Frontal cortex (tissue), 4 donors: ENCODE measurements around the gene MXD4. TPM values are rescaled to one million over a fixed set of nuclear protein-coding genes. Genes with fewer than 3 reads are reported as not detected.
"Not testable (repeated sequence)": the region's sequence is repeated elsewhere in the genome, so short reads cannot be mapped to it uniquely, and the experiment has no call there.

ENCODE experiments used
- DNase-seq, 2 donors: peaks; one replicate each; pipeline ENCODE4 v3.0.0; 2012; ENCODE audit warnings: low spot score in 2 of 2
- FAIRE-seq: peaks from 2 replicates; lab custom pipeline; 2012; peaks lifted over from hg19 to GRCh38; lab: Jason Lieb, UNC
- total RNA-seq: library from RNA; depleted of rRNA; stranded (reverse); fragments of >200 nt; gene quantifications from one replicate; pipeline ENCODE4 v1.2.3, GENCODE V29; 2014
- donor health status: control.
- donor health status: control.
- donor health status: control.

The MXD4 gene
- total RNA-seq, 1 donor from 2014 or later: 17.5 TPM

GRCh38 chr4:2277956-2278355 lies 16.0 kb upstream of the MXD4 start:
- FAIRE-seq: no peak
- no peak for DNase-seq

- DNase-seq (no peak), FAIRE-seq (no peak)
Measured at GRCh38 chr4:2276581-2277325, 14.8 kb upstream of the MXD4 start.

- DNase-seq (no peak), FAIRE-seq (no peak)
Measured at GRCh38 chr4:2275546-2276251, 13.8 kb upstream of the MXD4 start.

GRCh38 chr4:2275044-2275397 lies 13.1 kb upstream of the MXD4 start:
- DNase-seq, FAIRE-seq: not testable (repeated sequence)

- DNase-seq: no peak
Measured at GRCh38 chr4:2274320-2275043, 12.6 kb upstream of the MXD4 start.

GRCh38 chr4:2273657-2274319 lies 11.9 kb upstream of the MXD4 start:
- FAIRE-seq (no peak), DNase-seq (no peak)

More at GRCh38 chr4:2274320-2275043, 12.6 kb upstream of the MXD4 start:
- FAIRE-seq: no peak

GRCh38 chr4:2273221-2273620 lies 11.3 kb upstream of the MXD4 start:
- FAIRE-seq: no peak
- no peak for DNase-seq

GRCh38 chr4:2272828-2273120 lies 10.9 kb upstream of the MXD4 start:
- DNase-seq (no peak), FAIRE-seq (no peak)

GRCh38 chr4:2272026-2272827 lies 10.3 kb upstream of the MXD4 start:
- FAIRE-seq (no peak), DNase-seq (no peak)

GRCh38 chr4:2271279-2272025 lies 9.5 kb upstream of the MXD4 start:
- FAIRE-seq (no peak), DNase-seq (no peak)

- no peak for FAIRE-seq
- DNase-seq: no peak
Measured at GRCh38 chr4:2270341-2271165, 8.6 kb upstream of the MXD4 start.

GRCh38 chr4:2269618-2270163 lies 7.8 kb upstream of the MXD4 start:
- no peak for DNase-seq

GRCh38 chr4:2269206-2269531 lies 7.3 kb upstream of the MXD4 start:
- DNase-seq: no peak

More at GRCh38 chr4:2269618-2270163, 7.8 kb upstream of the MXD4 start:
- FAIRE-seq: no peak

GRCh38 chr4:2268357-2269205 lies 6.7 kb upstream of the MXD4 start:
- DNase-seq (no peak), FAIRE-seq (no peak)

More at GRCh38 chr4:2269206-2269531, 7.3 kb upstream of the MXD4 start:
- FAIRE-seq: no peak

GRCh38 chr4:2267841-2268240 lies 5.9 kb upstream of the MXD4 start:
- FAIRE-seq (no peak), DNase-seq (no peak)

GRCh38 chr4:2267320-2267811 lies 5.5 kb upstream of the MXD4 start:
- FAIRE-seq (no peak), DNase-seq (no peak)

- no peak for FAIRE-seq
- no peak for DNase-seq
Measured at GRCh38 chr4:2266821-2267220, 4.9 kb upstream of the MXD4 start.
